ENCODE measurements around the gene CAPN9. TPM values are rescaled to one million over a fixed set of nuclear protein-coding genes. Genes with fewer than 3 reads are reported as not detected.

CAPN9 gene
- total RNA-seq, 2 donors from 2014 or later, result 0.26 TPM; not detected in 1

DNA sequence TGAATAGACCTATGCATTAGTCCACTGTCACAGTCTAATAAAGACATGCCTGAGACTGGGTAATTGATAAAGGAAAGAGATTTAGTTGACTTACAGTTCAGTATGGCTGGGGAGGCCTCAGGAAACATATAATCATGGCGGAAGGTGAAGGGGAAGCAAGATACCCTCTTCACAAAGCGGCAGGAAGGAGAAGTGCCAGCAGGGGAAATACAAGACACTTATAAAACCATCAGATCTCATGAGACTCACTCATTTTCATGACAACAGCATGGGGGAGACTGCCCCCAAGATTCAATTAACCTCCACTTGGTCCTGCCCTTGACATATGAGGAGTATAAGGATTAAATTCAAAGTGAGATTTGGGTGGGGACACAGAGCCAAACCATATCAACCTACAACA, 59.4 kb downstream of the CAPN9 start:
- peaks cover 11% of the 10 kb centered on the region for H3K4me1 ChIP-seq
- WGBS, 2 donors, result 91 to 96% methylated on average over 2 of the region's 2 CpGs
- no peaks in the 10 kb centered on the region for H3K36me3 ChIP-seq (replicated peaks in 1 of 2; ENCODE audit: insufficient read depth in 1 of 2, low read depth in 2 of 2)
- H3K9me3 ChIP-seq, result no peaks in the 10 kb centered on the region
- no peak for TF ChIP-seq POLR2A (IDR thresholded peaks at IDR 0.05)
- TF ChIP-seq, protein P1, sequence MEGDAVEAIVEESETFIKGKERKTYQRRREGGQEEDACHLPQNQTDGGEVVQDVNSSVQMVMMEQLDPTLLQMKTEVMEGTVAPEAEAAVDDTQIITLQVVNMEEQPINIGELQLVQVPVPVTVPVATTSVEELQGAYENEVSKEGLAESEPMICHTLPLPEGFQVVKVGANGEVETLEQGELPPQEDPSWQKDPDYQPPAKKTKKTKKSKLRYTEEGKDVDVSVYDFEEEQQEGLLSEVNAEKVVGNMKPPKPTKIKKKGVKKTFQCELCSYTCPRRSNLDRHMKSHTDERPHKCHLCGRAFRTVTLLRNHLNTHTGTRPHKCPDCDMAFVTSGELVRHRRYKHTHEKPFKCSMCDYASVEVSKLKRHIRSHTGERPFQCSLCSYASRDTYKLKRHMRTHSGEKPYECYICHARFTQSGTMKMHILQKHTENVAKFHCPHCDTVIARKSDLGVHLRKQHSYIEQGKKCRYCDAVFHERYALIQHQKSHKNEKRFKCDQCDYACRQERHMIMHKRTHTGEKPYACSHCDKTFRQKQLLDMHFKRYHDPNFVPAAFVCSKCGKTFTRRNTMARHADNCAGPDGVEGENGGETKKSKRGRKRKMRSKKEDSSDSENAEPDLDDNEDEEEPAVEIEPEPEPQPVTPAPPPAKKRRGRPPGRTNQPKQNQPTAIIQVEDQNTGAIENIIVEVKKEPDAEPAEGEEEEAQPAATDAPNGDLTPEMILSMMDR (IDR thresholded peaks at IDR 0.05), result no peak
- H3K27ac ChIP-seq, result peak overlapping the region; percentile 48 to 82 (median 78)
- ATAC-seq (no peak), DNase-seq (no peak)
- intact Hi-C loops (cut with DNase I), result no loop called here
- no peaks in the 10 kb centered on the region for H3K27me3 ChIP-seq
- no peak overlapping the region for H3K4me3 ChIP-seq

DNA sequence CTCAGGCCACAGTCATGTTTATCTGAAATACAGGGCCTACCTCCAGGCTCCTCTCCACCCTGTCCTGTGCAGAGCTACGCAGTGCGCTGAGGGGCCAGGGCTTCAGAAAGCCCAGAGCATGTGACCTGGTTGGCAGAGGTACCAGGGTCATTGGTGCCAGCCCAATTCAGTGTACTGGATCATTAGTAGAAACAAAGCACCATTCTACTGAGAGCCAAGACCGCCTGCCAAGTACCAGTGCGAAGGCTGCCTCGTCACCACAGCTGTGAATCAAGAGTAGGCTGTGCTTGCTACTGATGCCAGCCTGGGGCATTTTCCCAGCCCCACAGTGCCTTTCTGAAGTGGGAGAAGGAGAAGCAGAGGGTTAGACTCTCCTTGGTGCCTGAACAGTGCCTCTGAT, 59.8 kb downstream of the CAPN9 start:
- peak in 2 of 3 donors; percentile 35 to 38 for TF ChIP-seq POLR2A (IDR thresholded peaks at IDR 0.05)
- TF ChIP-seq, protein P1 (IDR thresholded peaks at IDR 0.05), result no peak
- peaks cover 11% of the 10 kb centered on the region for H3K4me1 ChIP-seq
- WGBS, 2 donors, result 39% methylated on average over 5 of the region's 5 CpGs; no CpG with 5 or more reads in 1 of the 2 donors
- peak; percentile 64 to 91 (median 87) for DNase-seq
- no peak overlapping the region for H3K4me3 ChIP-seq
- ATAC-seq, result peak; percentile 97
- intact Hi-C loops (cut with DNase I), result no loop called here
- H3K27me3 ChIP-seq, result no peaks in the 10 kb centered on the region
- no peaks in the 10 kb centered on the region for H3K36me3 ChIP-seq (replicated peaks in 1 of 2; ENCODE audit: insufficient read depth in 1 of 2, low read depth in 2 of 2)
- no peaks in the 10 kb centered on the region for H3K9me3 ChIP-seq
- H3K27ac ChIP-seq, result peak overlapping the region; percentile 48 to 82 (median 78)

DNA sequence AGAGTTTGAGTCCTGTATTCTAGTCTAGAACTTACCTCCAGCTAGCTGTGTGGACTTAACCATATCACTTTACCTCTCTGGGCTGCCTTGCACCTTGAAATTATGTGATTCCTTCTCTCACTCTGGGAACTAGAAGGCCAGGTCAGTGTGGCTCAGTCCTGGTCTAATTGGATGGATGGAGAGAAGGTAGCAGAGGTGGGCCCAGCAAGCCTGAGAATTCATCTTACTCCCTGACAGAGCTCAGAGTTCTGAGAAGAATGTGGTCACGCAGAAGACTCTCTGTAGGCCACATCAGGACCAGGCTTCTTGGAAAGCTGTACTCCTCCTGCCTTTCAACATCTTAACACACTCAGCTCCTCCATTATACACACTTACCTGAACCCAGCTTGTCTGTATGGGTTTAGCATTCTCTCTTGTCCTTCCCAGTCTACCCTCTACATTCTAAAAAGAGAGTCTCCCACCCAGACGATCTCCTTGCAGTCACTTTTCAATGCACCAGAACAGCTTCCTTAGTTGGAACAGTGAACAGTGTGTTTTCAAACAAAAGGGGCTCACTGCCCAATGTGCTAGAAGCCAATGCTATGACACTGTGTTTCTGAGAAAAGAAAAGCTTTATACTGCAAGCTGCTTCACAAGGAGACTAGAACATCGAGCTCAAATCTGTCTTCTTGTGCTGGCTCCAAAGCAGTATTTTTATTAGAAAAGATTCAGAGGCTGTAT, 60.5 kb downstream of the CAPN9 start:
- Histone ChIP-seq H3K9me3 (no peaks in the 10 kb centered on the region), H3K27me3 (no peaks in the 10 kb centered on the region), H3K36me3 (replicated peaks in 1 of 2; ENCODE audit: insufficient read depth in 1 of 2, low read depth in 2 of 2) (no peaks in the 10 kb centered on the region), H3K4me1 (peaks cover 11% of the 10 kb centered on the region), H3K4me3 (no peak overlapping the region), H3K27ac (peak overlapping the region; percentile 48 to 82 (median 78))
- ATAC-seq, result no peak
- DNase-seq, result no peak
- TF ChIP-seq POLR2A (IDR thresholded peaks at IDR 0.05), result no peak
- TF ChIP-seq, protein P1 (IDR thresholded peaks at IDR 0.05), result no peak
- 79 to 84% methylated on average over 3 of the region's 3 CpGs for WGBS, 2 donors
- intact Hi-C loops (cut with DNase I), result no loop called here

DNA sequence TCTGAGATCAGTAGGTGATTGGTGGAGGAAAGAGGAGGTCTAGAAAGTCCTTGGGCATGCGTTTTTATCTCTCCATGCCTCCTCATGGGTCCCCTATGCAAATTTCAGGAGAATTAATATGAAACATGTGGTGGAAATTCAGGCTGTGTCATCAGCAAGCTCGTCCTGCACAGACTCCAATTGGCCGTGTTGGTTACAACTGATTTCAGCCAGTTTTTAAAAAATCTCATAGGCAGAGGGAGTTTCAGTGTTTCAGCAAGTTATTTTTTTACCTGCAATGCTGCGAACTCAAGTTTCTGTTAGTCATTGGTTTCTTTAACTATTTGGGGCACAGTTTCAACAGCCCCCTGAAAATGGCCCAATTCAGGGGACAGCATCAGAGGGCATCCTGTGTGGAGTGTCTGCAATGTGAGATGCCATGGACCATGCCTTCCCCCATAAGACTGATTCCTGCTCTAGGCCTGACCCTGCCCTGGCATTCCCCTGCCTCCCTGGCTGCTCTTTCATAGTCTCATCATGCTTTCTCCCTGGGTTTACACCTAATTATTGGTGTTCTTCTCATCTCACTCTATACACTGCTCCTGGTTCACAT, 61.2 kb downstream of the CAPN9 start:
- Histone ChIP-seq H3K27ac (peak overlapping the region in 3 of 4 donors; percentile 75 to 82 (median 82)), H3K36me3 (replicated peaks in 1 of 2; ENCODE audit: insufficient read depth in 1 of 2, low read depth in 2 of 2) (no peaks in the 10 kb centered on the region), H3K4me1 (peaks cover 11% of the 10 kb centered on the region), H3K9me3 (no peaks in the 10 kb centered on the region), H3K27me3 (no peaks in the 10 kb centered on the region), H3K4me3 (no peak overlapping the region)
- DNase-seq (no peak), ATAC-seq (no peak)
- WGBS, 2 donors, result 67 to 69% methylated on average over 4 of the region's 4 CpGs
- intact Hi-C loops (cut with DNase I), result no loop called here
- TF ChIP-seq, protein P1 (IDR thresholded peaks at IDR 0.05), result no peak
- TF ChIP-seq POLR2A (IDR thresholded peaks at IDR 0.05), result no peak
